Loucy (cell line): ENCODE results near the gene AFF2.

Experiments
- H2AFZ ChIP-seq: fragments of 200-600 bp; sonication (generic); 2 replicates; pipeline ENCODE4 v1.6.0; 2016; ENCODE audit warnings: antibody characterized with exemption, mild to moderate bottlenecking, low read length, moderate library complexity
- H3F3A ChIP-seq: fragments of 200-600 bp; 2 replicates; pipeline ENCODE4 v1.6.0; 2016; ENCODE audit warnings: antibody characterized with exemption, low read depth, mild to moderate bottlenecking
- H3K27me3 ChIP-seq: fragments of 200-600 bp; sonication (generic); 2 replicates; pipeline ENCODE4 v1.6.1; 2014; ENCODE audit warnings: low read length, mild to moderate bottlenecking; ENCODE audit not compliant: insufficient read depth, poor library complexity, severe bottlenecking
- H3K36me3 ChIP-seq: fragments of 200-600 bp; sonication (generic); 2 replicates; pipeline ENCODE4 v1.6.1; 2016; ENCODE audit warnings: low read length; ENCODE audit not compliant: insufficient read depth
- H3K4me1 ChIP-seq: fragments of 200-600 bp; sonication (generic); 2 replicates; pipeline ENCODE4 v1.5.1; 2014; ENCODE audit warnings: low read length, mild to moderate bottlenecking; ENCODE audit not compliant: insufficient read depth, poor library complexity, severe bottlenecking
- H3K4me2 ChIP-seq: fragments of 200-600 bp; sonication (generic); 2 replicates; pipeline ENCODE4 v1.6.0; 2014; ENCODE audit warnings: antibody characterized with exemption, low read length, low read depth, mild to moderate bottlenecking; ENCODE audit not compliant: poor library complexity, severe bottlenecking
- H3K4me3 ChIP-seq: fragments of 200-600 bp; sonication (generic); 2 replicates; pipeline ENCODE4 v1.5.1; 2014; ENCODE audit warnings: low read length, mild to moderate bottlenecking, mixed read lengths; ENCODE audit not compliant: poor library complexity, severe bottlenecking
- H3K79me2 ChIP-seq: fragments of 200-600 bp; sonication (generic); 2 replicates; pipeline ENCODE4 v1.6.1; 2014; ENCODE audit warnings: low read length; ENCODE audit not compliant: insufficient read depth
- H3K9ac ChIP-seq: fragments of 200-600 bp; sonication (generic); 2 replicates; pipeline ENCODE4 v1.6.0; 2014; ENCODE audit warnings: mild to moderate bottlenecking, low read depth, low read length, moderate library complexity; ENCODE audit not compliant: poor library complexity, severe bottlenecking
- H3K9me2 ChIP-seq: fragments of 200-600 bp; sonication (generic); replicated peaks from 2 replicates; pipeline ENCODE4 v1.6.1; 2016; ENCODE audit warnings: low read depth, low read length, mixed read lengths
- H3K9me3 ChIP-seq: fragments of 200-600 bp; sonication (generic); 2 replicates; pipeline ENCODE4 v1.6.1; 2014; ENCODE audit warnings: mild to moderate bottlenecking, antibody characterized with exemption, low read length, low read depth; ENCODE audit not compliant: insufficient read depth
- H4K20me1 ChIP-seq: fragments of 200-600 bp; sonication (generic); 2 replicates; pipeline ENCODE4 v1.6.0; 2014; ENCODE audit warnings: antibody characterized with exemption, low read length, mild to moderate bottlenecking; ENCODE audit not compliant: insufficient read depth, poor library complexity, severe bottlenecking
- CTCF ChIP-seq: fragments of 200-600 bp; sonication (generic); conservative IDR thresholded peaks from 2 replicates; pipeline ENCODE4 v1.5.1; 2014; ENCODE audit warnings: mild to moderate bottlenecking, antibody characterized with exemption, low read length
- EZH2phosphoT487 ChIP-seq: fragments of 200-600 bp; IDR thresholded peaks from 2 replicates; pipeline ENCODE4 v1.6.1; 2018; ENCODE audit warnings: antibody characterized with exemption, mild to moderate bottlenecking, moderate library complexity, borderline replicate concordance

The AFF2 gene

GRCh38 chrX:148576396-148576795 is 76.0 kb downstream of the AFF2 start:
- Histone ChIP-seq H3K79me2 (peaks cover 79% of the 10 kb centered on the region), H3K9me3 (no peaks in the 10 kb centered on the region), H3K27me3 (no peaks in the 10 kb centered on the region), H3K36me3 (no peaks in the 10 kb centered on the region), H2AFZ (no peak overlapping the region), H3K4me1 (peaks cover 25% of the 10 kb centered on the region), H3K9me2 (no peaks in the 10 kb centered on the region), H3F3A (peaks cover 4% of the 10 kb centered on the region; the same call in 1 of the 2 replicates), H3K9ac (no peak overlapping the region), H3K4me3 (no peak overlapping the region), H4K20me1 (peaks cover 40% of the 10 kb centered on the region), H3K4me2 (peak overlapping the region; percentile 15)
- TF ChIP-seq CTCF (no peak), EZH2phosphoT487 (no peak)

GRCh38 chrX:148577741-148578140 is 77.3 kb downstream of the AFF2 start:
- no peak overlapping the region for H3K4me2 ChIP-seq
- no peaks in the 10 kb centered on the region for H3K36me3 ChIP-seq
- no peaks in the 10 kb centered on the region for H3K9me2 ChIP-seq
- H3K4me3 ChIP-seq: no peak overlapping the region
- H3K27me3 ChIP-seq: no peaks in the 10 kb centered on the region
- TF ChIP-seq EZH2phosphoT487 (no peak), CTCF (no peak)
- H2AFZ ChIP-seq: no peak overlapping the region
- peaks cover 25% of the 10 kb centered on the region for H3K4me1 ChIP-seq
- H4K20me1 ChIP-seq: peaks cover 46% of the 10 kb centered on the region
- peaks cover 80% of the 10 kb centered on the region for H3K79me2 ChIP-seq
- no peak overlapping the region for H3K9ac ChIP-seq
- H3K9me3 ChIP-seq: no peaks in the 10 kb centered on the region
- peaks cover 4% of the 10 kb centered on the region; the same call in 1 of the 2 replicates for H3F3A ChIP-seq

- Histone ChIP-seq H2AFZ (no peak overlapping the region), H3K36me3 (no peaks in the 10 kb centered on the region), H3K9me3 (no peaks in the 10 kb centered on the region), H3K4me1 (peaks cover 23% of the 10 kb centered on the region), H3K27me3 (no peaks in the 10 kb centered on the region), H3K4me2 (no peak overlapping the region), H3K79me2 (peaks cover 77% of the 10 kb centered on the region), H3K9me2 (no peaks in the 10 kb centered on the region), H4K20me1 (peaks cover 34% of the 10 kb centered on the region), H3K9ac (no peak overlapping the region), H3F3A (peaks cover 4% of the 10 kb centered on the region; the same call in 1 of the 2 replicates), H3K4me3 (no peak overlapping the region)
- TF ChIP-seq CTCF (no peak), EZH2phosphoT487 (no peak)
Measured at GRCh38 chrX:148580016-148580415, 79.6 kb downstream of the AFF2 start.
